PC-9 (cell line): ENCODE data around the gene APOC3. TPM values are rescaled to one million over a fixed set of nuclear protein-coding genes. Genes with fewer than 3 reads are reported as not detected.

Experiments used
- BruUV-seq: library from RNA; stranded (reverse); fragments of 400-500 nt; replicated peaks from 2 replicates; lab custom pipeline; 2021; lab: Mats Ljungman, UMichigan
- CTCF ChIA-PET: fragments of 300-600 bp; sonication (Branson Sonifier 250); formaldehyde crosslinking; loops from one replicate; lab custom pipeline; 2022; ENCODE audit warnings: antibody characterized with exemption; lab: Charles Lee
- POLR2A ChIA-PET: fragments of 300-600 bp; sonication (Branson Sonifier 250); formaldehyde crosslinking; loops from one replicate; lab custom pipeline; 2022; ENCODE audit warnings: antibody characterized with exemption; ENCODE audit not compliant: unreplicated experiment; lab: Charles Lee
- DNase-seq, 2 experiments: peaks; one replicate each; pipeline versions ENCODE4 v3.0.0 to v3.0.0-alpha.2; 2015 to 2022; ENCODE audit warnings: mixed read lengths in 1 of 2
- H2AFZ ChIP-seq: fragments of 200-600 bp; sonication (generic); 2 replicates; pipeline ENCODE4 v1.8.1; 2017; ENCODE audit warnings: antibody characterized with exemption
- H3F3A ChIP-seq: fragments of 200-600 bp; sonication (generic); 2 replicates; pipeline ENCODE4 v1.8.1; 2017; ENCODE audit warnings: antibody characterized with exemption, mild to moderate bottlenecking, low read depth; ENCODE audit not compliant: insufficient read depth
- H3K27ac ChIP-seq: fragments of 200-600 bp; sonication (generic); 2 replicates; pipeline ENCODE4 v1.6.1; 2016; ENCODE audit warnings: mixed run types
- H3K27me3 ChIP-seq: fragments of 200-600 bp; sonication (generic); 2 replicates; pipeline ENCODE4 v1.6.1; 2016; ENCODE audit warnings: low read depth, mixed run types; ENCODE audit not compliant: insufficient read depth
- H3K36me3 ChIP-seq: fragments of 200-600 bp; sonication (generic); 2 replicates; pipeline ENCODE4 v1.6.1; 2016; ENCODE audit warnings: low read depth, mixed run types
- H3K4me1 ChIP-seq: fragments of 200-600 bp; sonication (generic); replicated peaks from 2 replicates; pipeline ENCODE4 v1.6.1; 2016; ENCODE audit warnings: mixed run types; ENCODE audit not compliant: insufficient read depth
- H3K4me2 ChIP-seq: fragments of 200-600 bp; sonication (generic); 2 replicates; pipeline ENCODE4 v1.6.1; 2017; ENCODE audit warnings: mixed run types
- H3K4me3 ChIP-seq: fragments of 200-600 bp; sonication (generic); 2 replicates; pipeline ENCODE4 v1.6.1; 2016; ENCODE audit warnings: mixed run types
- H3K79me2 ChIP-seq: fragments of 200-600 bp; sonication (generic); 2 replicates; pipeline ENCODE4 v1.6.1; 2017; ENCODE audit warnings: low read depth, mixed run types
- H3K9me2 ChIP-seq: fragments of 200-600 bp; sonication (generic); 2 replicates; pipeline ENCODE4 v1.8.1; 2017; ENCODE audit warnings: mild to moderate bottlenecking; ENCODE audit not compliant: insufficient read depth
- H3K9me3 ChIP-seq: fragments of 200-600 bp; sonication (generic); 2 replicates; pipeline ENCODE4 v1.8.1; 2016; ENCODE audit warnings: low read depth; ENCODE audit not compliant: insufficient read depth
- H4K20me1 ChIP-seq: fragments of 200-600 bp; sonication (generic); 2 replicates; pipeline ENCODE4 v1.8.1; 2017; ENCODE audit not compliant: insufficient read depth
- CTCF ChIP-seq: fragments of 200-600 bp; sonication (generic); conservative IDR thresholded peaks from 2 replicates; pipeline ENCODE4 v1.6.1; 2017; ENCODE audit warnings: mixed run types, antibody characterized with exemption, mild to moderate bottlenecking, moderate library complexity
- EZH2 ChIP-seq: fragments of 200-600 bp; sonication (generic); IDR thresholded peaks from 2 replicates; pipeline ENCODE4 v1.8.0; 2017; ENCODE audit warnings: antibody characterized with exemption, low read depth
- intact Hi-C: fragments of 100-400 bp; cut with micrococcal nuclease; formaldehyde crosslinking; loops from one replicate; pipeline ENCODE4 v1.10.0; 2022; ENCODE audit not compliant: unreplicated experiment
- total RNA-seq: library from RNA; stranded (reverse); gene quantifications from 2 replicates; pipeline ENCODE4 v1.2.3, GENCODE V29; 2021

Gene APOC3
- total RNA-seq, 1 experiment from 2014 or later = not detected

- Histone ChIP-seq H3K27me3 (no peaks in the 10 kb centered on the region), H3F3A (no peaks in the 10 kb centered on the region), H2AFZ (no peak overlapping the region), H3K9me3 (no peaks in the 10 kb centered on the region), H4K20me1 (no peaks in the 10 kb centered on the region), H3K79me2 (no peaks in the 10 kb centered on the region), H3K36me3 (peaks cover 4% of the 10 kb centered on the region; the same call in 1 of the 2 replicates), H3K27ac (no peak overlapping the region), H3K4me2 (no peak overlapping the region), H3K9me2 (no peaks in the 10 kb centered on the region), H3K4me1 (no peaks in the 10 kb centered on the region), H3K4me3 (no peak overlapping the region)
- no peak for DNase-seq
- intact Hi-C loops = no loop called here
- ChIA-PET POLR2A (interaction anchor here (0.7 kb wide), 1 partner anchor 339 kb away, joined by 5 read pairs; no protein-coding TSS in a partner anchor), CTCF (no interaction called here)
- TF ChIP-seq CTCF = no peak
- TF ChIP-seq EZH2 = no peak
- BruUV-seq = no TSS peak
Measured at GRCh38 chr11:116843661-116844060, 14.0 kb downstream of the APOC3 start.

- Histone ChIP-seq H3K36me3 (peaks cover 4% of the 10 kb centered on the region; the same call in 1 of the 2 replicates), H3K4me1 (no peaks in the 10 kb centered on the region), H3K4me2 (no peak overlapping the region), H3F3A (no peaks in the 10 kb centered on the region), H3K9me3 (no peaks in the 10 kb centered on the region), H3K4me3 (no peak overlapping the region), H2AFZ (no peak overlapping the region), H3K9me2 (no peaks in the 10 kb centered on the region), H3K27me3 (no peaks in the 10 kb centered on the region), H4K20me1 (no peaks in the 10 kb centered on the region), H3K27ac (no peak overlapping the region), H3K79me2 (no peaks in the 10 kb centered on the region)
- ChIA-PET POLR2A (no interaction called here), CTCF (no interaction called here)
- no peak for TF ChIP-seq CTCF
- TF ChIP-seq EZH2 = no peak
- intact Hi-C loops = no loop called here
- no peak for DNase-seq
- no TSS peak for BruUV-seq
Measured at GRCh38 chr11:116844722-116845121, 15.0 kb downstream of the APOC3 start.

GRCh38 chr11:116847612-116848011 lies 17.9 kb downstream of the APOC3 start:
- no peak overlapping the region for H3K4me3 ChIP-seq
- no peak overlapping the region for H2AFZ ChIP-seq
- H3K36me3 ChIP-seq = peaks cover 4% of the 10 kb centered on the region; the same call in 1 of the 2 replicates
- no peaks in the 10 kb centered on the region for H4K20me1 ChIP-seq
- CTCF ChIA-PET = no interaction called here
- H3K4me2 ChIP-seq = no peak overlapping the region
- TF ChIP-seq EZH2 = no peak
- no peak for TF ChIP-seq CTCF
- H3K27me3 ChIP-seq = no peaks in the 10 kb centered on the region
- DNase-seq = no peak
- no peaks in the 10 kb centered on the region for H3K79me2 ChIP-seq
- no peak overlapping the region for H3K27ac ChIP-seq
- no peaks in the 10 kb centered on the region for H3K9me3 ChIP-seq
- H3F3A ChIP-seq = peaks cover 4% of the 10 kb centered on the region; the same call in 1 of the 2 replicates
- intact Hi-C loops = no loop called here
- H3K9me2 ChIP-seq = no peaks in the 10 kb centered on the region
- POLR2A ChIA-PET = no interaction called here
- H3K4me1 ChIP-seq = peaks cover 3% of the 10 kb centered on the region
- no TSS peak for BruUV-seq
